GM21360 (cell line): ENCODE results near the gene ZMYM1.
"Not testable (repeated sequence)": the region's sequence is repeated elsewhere in the genome, so short reads cannot be mapped to it uniquely, and the experiment has no call there.

Source experiments
- ATAC-seq: cut with Tn5 transposase; IDR thresholded peaks from one replicate; pipeline ENCODE4 v1.9.1; 2021; ENCODE audit warnings: mild to moderate bottlenecking, moderate library complexity; ENCODE audit not compliant: unreplicated experiment

Gene ZMYM1

GRCh38 chr1:35073265-35073811 lies 5.8 kb upstream of the ZMYM1 start:
- no peak for ATAC-seq

DNA sequence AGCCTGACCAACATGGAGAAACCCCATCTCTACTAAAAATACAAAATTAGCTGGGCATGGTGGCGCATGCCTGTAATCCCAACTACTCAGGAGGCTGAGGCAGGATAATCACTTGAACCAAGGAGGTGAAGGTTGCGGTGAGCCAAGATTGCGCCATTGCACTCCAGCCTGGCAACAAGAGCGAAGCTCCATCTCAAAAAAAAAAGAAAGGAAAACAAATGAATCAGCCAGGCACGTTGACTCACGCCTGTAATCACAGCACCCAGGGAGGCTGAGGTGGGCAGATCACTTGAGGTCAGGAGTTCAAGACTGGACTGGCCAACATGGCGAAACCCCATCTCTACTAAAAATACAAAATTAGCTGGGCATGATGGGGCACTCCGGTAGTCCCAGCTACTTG lies 2.8 kb upstream of the ZMYM1 start:
- not testable (repeated sequence) for ATAC-seq

- no peak for ATAC-seq
Measured at GRCh38 chr1:35080171-35080854, 1.1 kb downstream of the ZMYM1 start.

- no peak for ATAC-seq
Measured at GRCh38 chr1:35085421-35085820, 6.2 kb downstream of the ZMYM1 start.

GRCh38 chr1:35097224-35097623 lies 18.0 kb downstream of the ZMYM1 start:
- no peak for ATAC-seq

DNA sequence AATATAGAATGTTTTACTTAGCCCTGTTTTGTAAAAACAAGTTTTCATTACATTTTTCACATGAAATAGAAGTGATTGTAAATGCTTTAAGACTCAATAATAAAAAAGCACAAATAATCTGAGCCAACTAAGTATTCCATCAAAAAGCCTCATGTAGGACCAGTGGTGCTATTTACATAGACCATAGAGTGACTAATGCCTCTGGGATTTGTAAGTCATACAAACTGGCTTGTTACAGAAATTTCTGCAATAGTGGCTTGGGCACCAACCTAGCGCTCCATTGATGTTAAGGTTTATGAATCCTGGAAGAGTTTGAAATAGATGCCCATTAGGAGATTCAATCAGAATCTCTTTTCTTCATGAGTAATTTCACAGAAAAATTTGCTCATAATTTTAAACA lies 31.9 kb downstream of the ZMYM1 start:
- no peak for ATAC-seq

DNA sequence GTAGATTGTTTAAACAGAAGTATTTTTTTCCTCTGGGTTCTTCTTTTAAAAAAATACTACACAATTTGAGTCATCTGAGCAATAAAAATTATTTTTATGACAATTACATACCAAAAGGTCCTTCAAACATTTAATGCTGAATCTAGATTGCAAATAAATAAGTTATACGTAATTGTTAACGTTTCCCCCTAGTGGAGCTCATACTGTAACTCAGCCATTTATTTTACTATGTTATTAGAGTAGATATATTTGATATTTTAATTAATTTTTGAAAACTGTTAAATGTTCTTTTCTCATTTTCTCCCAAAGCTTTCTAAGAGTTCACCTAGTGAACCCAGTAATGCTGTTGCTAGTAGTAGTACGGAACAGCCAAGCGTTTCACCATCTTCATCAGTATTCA lies 33.5 kb downstream of the ZMYM1 start:
- no peak for ATAC-seq

- ATAC-seq = no peak
Measured at GRCh38 chr1:35115459-35116383, 36.5 kb downstream of the ZMYM1 start.

DNA sequence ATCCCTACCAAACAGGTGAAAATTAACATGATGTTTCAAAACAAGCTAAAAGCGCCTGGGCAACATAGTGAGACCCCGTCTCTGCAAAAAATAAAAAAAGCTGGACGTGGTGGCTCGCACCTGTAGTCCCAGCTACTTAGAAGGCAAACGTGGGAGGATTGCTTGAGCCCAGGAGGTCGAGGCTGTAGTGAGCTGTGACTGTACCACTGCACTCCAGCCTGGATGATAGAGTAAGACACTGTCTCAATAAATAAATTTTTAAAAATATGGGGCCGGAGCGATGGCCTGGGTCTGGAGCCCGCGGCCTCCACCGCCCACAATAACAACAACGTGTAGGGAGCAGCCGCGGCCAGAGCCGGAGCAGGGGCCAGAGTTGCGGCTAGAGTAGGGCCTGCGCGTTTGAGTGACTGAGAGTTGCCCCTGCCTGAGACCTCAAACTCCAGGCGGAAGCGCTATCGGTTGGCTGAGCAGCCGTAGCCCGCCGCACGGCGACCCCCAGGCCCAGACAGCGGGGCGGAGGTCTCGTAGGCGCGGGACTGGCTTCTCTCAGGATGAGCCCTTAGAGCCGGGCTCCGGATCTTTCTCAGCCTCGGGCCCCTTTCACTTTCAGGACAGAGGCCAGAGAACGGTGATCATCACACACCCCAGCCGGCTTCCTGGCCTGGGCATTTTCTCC lies 41.4 kb downstream of the ZMYM1 start:
- no peak for ATAC-seq

DNA sequence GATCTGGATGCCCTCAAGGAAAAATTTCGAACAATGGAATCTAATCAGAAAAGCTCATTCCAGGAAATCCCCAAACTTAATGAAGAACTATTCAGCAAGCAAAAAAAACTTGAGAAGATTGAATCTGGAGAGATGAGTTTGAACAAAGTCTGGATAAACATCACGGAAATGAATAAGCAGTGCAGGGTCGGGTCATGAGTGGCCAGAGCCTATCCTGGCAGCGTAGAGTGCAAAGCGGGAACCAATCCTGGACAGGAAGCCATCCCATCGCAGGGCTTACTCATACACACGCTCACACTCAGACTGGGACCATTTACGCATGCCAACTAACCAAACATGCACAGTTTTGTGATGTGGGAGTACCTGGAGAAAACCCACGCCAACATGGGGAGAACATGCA lies 43.1 kb downstream of the ZMYM1 start:
- ATAC-seq = no peak

- ATAC-seq = no peak
Measured at GRCh38 chr1:35126546-35126945, 47.4 kb downstream of the ZMYM1 start.

GRCh38 chr1:35129080-35129479 lies 49.9 kb downstream of the ZMYM1 start:
- no peak for ATAC-seq

- ATAC-seq = no peak
Measured at GRCh38 chr1:35136780-35137179, 57.6 kb downstream of the ZMYM1 start.

DNA sequence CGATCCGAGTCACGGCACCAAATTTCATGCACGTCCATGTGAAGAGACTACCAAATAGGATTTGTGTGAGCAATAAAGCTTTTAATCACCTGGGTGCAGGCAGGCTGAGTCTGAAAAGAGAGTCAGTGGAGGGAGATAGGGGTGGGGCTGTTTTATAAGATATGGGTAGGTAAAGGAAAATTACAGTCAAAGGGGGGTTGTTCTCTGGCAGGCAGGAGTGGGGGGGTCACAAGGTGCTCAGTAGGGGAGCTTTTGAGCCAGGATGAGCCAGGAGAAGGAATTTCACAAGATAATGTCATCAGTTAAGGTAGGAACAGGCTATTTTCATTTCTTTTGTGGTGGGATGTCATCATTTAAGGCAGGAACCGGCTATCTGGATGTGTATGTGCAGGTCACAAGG lies 58.4 kb downstream of the ZMYM1 start:
- not testable (repeated sequence) for ATAC-seq

DNA sequence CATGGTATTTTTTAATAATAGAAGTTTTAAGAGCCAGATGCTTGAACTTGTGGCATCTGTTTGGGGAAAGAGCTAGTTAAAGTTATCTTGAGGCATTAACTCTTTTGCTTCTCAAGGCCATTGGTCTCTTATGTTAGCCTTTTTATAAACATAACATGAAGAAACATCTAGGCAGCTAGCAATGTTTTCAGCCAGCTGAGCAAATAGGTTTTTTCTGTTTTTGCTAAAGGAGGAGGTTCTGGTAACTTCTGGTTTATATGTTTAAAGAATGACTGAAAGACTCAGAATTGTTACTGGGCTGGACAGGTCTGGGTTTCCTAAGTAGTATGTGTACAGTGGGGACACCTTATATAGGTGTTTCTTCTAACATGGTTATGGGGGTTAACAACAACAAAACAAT lies 63.1 kb downstream of the ZMYM1 start:
- not testable (repeated sequence) for ATAC-seq

GRCh38 chr1:35142728-35143127 lies 63.5 kb downstream of the ZMYM1 start:
- not testable (repeated sequence) for ATAC-seq

DNA sequence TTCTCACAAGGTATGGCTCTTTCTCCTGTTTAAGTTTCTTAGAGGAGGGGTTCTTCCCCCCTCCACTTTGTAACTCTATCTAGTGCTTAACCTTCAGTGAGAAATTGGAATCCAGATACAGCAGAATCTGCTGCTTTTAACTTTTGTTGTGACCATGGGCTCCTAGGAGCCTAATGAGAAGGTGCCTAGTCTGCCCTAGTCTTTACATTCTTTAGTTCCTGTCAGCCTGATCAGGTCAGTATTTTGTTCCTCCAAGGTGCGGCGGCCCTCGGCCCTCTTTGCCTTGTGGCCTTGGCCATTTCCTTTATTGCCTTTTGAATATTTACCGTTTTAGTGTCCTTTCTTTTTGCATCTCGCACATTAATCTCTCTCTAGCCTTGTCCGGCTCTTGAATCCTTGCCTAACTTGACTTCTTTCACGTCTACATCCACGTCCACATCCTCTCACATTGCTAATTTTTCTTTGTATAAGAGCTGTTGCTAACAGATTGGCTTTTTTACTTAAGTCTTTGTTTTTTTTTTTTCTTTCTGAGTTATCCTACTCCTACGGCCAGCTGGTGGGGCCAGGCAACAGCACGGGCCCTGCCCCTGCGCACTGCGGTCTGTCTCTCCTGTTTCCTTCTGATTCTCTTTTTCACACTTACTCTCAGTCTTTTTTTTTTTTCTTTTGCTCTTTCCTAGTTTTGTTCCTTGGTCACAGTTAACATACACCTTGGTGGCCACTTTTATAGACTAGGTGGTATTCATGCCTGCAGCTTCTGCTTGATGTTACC lies 64.7 kb downstream of the ZMYM1 start:
- no peak for ATAC-seq

- ATAC-seq = not testable (repeated sequence)
Measured at GRCh38 chr1:35145892-35146549, 66.8 kb downstream of the ZMYM1 start.

DNA sequence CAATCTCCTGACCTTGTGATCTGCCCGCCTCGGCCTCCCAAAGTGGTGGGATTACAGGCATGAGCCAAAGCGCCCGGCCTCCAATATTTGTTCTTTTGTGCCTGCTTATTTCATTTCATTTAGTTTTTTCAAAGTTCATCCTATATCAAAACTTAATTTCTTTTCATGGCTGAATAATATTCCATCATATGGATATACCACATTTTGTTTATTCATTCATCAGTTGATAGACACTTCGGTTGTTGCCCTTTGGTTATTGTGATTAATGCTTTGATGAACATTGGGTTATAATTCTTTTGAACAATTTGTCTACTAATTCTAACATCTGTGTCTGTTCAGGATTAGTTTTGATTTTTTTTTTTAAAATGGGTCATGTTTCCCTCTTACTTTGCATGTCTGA lies 72.0 kb downstream of the ZMYM1 start:
- no peak for ATAC-seq

GRCh38 chr1:35164893-35165292 lies 85.7 kb downstream of the ZMYM1 start:
- ATAC-seq = no peak
